Neural cell (in vitro differentiated cells): Measurements from ENCODE around the gene FLT1. TPM values are rescaled to one million over a fixed set of nuclear protein-coding genes. Genes with fewer than 3 reads are reported as not detected.

ENCODE experiments used
- H2AFZ ChIP-seq: fragments of 200-600, 300-800 bp; sonication (generic), shearing (Covaris generic); 2 replicates; pipeline ENCODE4 v1.6.0; 2014; ENCODE audit warnings: low read depth, mild to moderate bottlenecking, antibody characterized with exemption, low read length, moderate library complexity
- H3F3A ChIP-seq: fragments of 200-600 bp; shearing (Covaris generic); 2 replicates; pipeline ENCODE4 v1.6.1; 2016; ENCODE audit warnings: mild to moderate bottlenecking, moderate library complexity, mixed read lengths, antibody characterized with exemption, low read length; ENCODE audit not compliant: insufficient read depth, poor library complexity, severe bottlenecking
- H3K27ac ChIP-seq: fragments of 200-600, 300-800 bp; sonication (generic), shearing (Covaris generic); 2 replicates; pipeline ENCODE4 v1.5.1; 2014; ENCODE audit warnings: mild to moderate bottlenecking, low read length, moderate library complexity
- H3K27me3 ChIP-seq: fragments of 300-800, 200-600 bp; sonication (generic), shearing (Covaris generic); 2 replicates; pipeline ENCODE4 v1.6.0; 2014; ENCODE audit warnings: mild to moderate bottlenecking, low read depth, low read length, moderate library complexity; ENCODE audit not compliant: insufficient read depth
- H3K36me3 ChIP-seq: fragments of 300-800, 200-600 bp; sonication (generic), shearing (Covaris generic); 2 replicates; pipeline ENCODE4 v1.5.1; 2014; ENCODE audit warnings: mild to moderate bottlenecking, antibody characterized with exemption, low read length, moderate library complexity; ENCODE audit not compliant: insufficient read depth
- H3K4me2 ChIP-seq: fragments of 300-800, 200-600 bp; sonication (generic), shearing (Covaris generic); 2 replicates; pipeline ENCODE4 v1.6.0; 2014; ENCODE audit warnings: mild to moderate bottlenecking, low read length
- H3K4me3 ChIP-seq: fragments of 300-800, 200-600 bp; sonication (generic), shearing (Covaris generic); 2 replicates; pipeline ENCODE4 v1.5.1; 2014; ENCODE audit warnings: mild to moderate bottlenecking, low read length, moderate library complexity
- H3K79me2 ChIP-seq: fragments of 200-600 bp; shearing (Covaris generic); replicated peaks from 2 replicates; pipeline ENCODE4 v1.6.0; 2014; ENCODE audit warnings: mild to moderate bottlenecking, low read length, moderate library complexity; ENCODE audit not compliant: insufficient read depth
- H3K9ac ChIP-seq: fragments of 300-800, 200-600 bp; sonication (generic), shearing (Covaris generic); 2 replicates; pipeline ENCODE4 v1.6.1; 2016; ENCODE audit warnings: mild to moderate bottlenecking, low read length, mixed read lengths
- H3K9me2 ChIP-seq: fragments of 200-600 bp; shearing (Covaris generic); 2 replicates; pipeline ENCODE4 v1.6.1; 2016; ENCODE audit warnings: mild to moderate bottlenecking, low read length, mixed read lengths; ENCODE audit not compliant: insufficient read depth
- H3K9me3 ChIP-seq: fragments of 200-600, 300-800 bp; sonication (generic), shearing (Covaris generic); 2 replicates; pipeline ENCODE4 v1.6.1; 2016; ENCODE audit warnings: mild to moderate bottlenecking, mixed run types, low read length, moderate library complexity, mixed read lengths
- H4K20me1 ChIP-seq: fragments of 200-600 bp; shearing (Covaris generic); 2 replicates; pipeline ENCODE4 v1.6.1; 2016; ENCODE audit warnings: mild to moderate bottlenecking, mixed run types; ENCODE audit not compliant: insufficient read depth
- CTCF ChIP-seq: fragments of 450-650 bp; IDR thresholded peaks from 2 replicates; pipeline ENCODE4 v1.5.1; 2014; ENCODE audit warnings: antibody characterized with exemption, mild to moderate bottlenecking, moderate library complexity; ENCODE audit not compliant: poor library complexity, severe bottlenecking
- EP300 ChIP-seq: fragments of 450-650 bp; conservative IDR thresholded peaks from 2 replicates; pipeline ENCODE4 v1.6.1; 2014; ENCODE audit warnings: antibody characterized with exemption, mild to moderate bottlenecking, moderate library complexity; ENCODE audit not compliant: poor library complexity, severe bottlenecking
- EZH2 ChIP-seq: fragments of 200-600, 300-800 bp; shearing (Covaris generic), sonication (generic); IDR thresholded peaks from 2 replicates; pipeline ENCODE4 v1.6.1; 2014; ENCODE audit warnings: antibody characterized with exemption, low read length, borderline replicate concordance, mild to moderate bottlenecking; ENCODE audit not compliant: insufficient read depth, poor library complexity, severe bottlenecking
- MXI1 ChIP-seq: fragments of 450-650 bp; conservative IDR thresholded peaks from 2 replicates; pipeline ENCODE4 v1.6.1; 2014; ENCODE audit warnings: antibody characterized with exemption, mild to moderate bottlenecking; ENCODE audit not compliant: poor library complexity, severe bottlenecking
- POLR2AphosphoS5 ChIP-seq: IDR thresholded peaks from 2 replicates; pipeline ENCODE4 v1.6.1; 2012
- RAD21 ChIP-seq: fragments of 450-650 bp; conservative IDR thresholded peaks from 2 replicates; pipeline ENCODE4 v1.6.1; 2014; ENCODE audit warnings: antibody characterized with exemption, mild to moderate bottlenecking, moderate library complexity
- REST ChIP-seq: IDR thresholded peaks from 2 replicates; pipeline ENCODE4 v1.6.1; 2012; ENCODE audit warnings: borderline replicate concordance
- SMC3 ChIP-seq: fragments of 450-650 bp; conservative IDR thresholded peaks from 2 replicates; pipeline ENCODE4 v1.6.1; 2014; ENCODE audit warnings: antibody characterized with exemption, mild to moderate bottlenecking, moderate library complexity; ENCODE audit not compliant: poor library complexity
- TAF1 ChIP-seq: IDR thresholded peaks from 2 replicates; pipeline ENCODE4 v1.6.1; 2012; ENCODE audit warnings: low read depth
- polyA plus RNA-seq: library from polyadenylated mRNA; depleted of rRNA; stranded (reverse); fragments of >200 nt; gene quantifications from 2 replicates; pipeline ENCODE4 v1.2.3, GENCODE V29; 2014

Gene FLT1
- polyA plus RNA-seq, 1 donor from 2014 or later: not detected

- Histone ChIP-seq H3F3A (no peaks in the 10 kb centered on the region), H3K36me3 (no peaks in the 10 kb centered on the region), H3K9me2 (no peaks in the 10 kb centered on the region), H4K20me1 (no peaks in the 10 kb centered on the region), H3K9me3 (no peaks in the 10 kb centered on the region), H2AFZ (no peak overlapping the region), H3K79me2 (no peaks in the 10 kb centered on the region), H3K27ac (no peak overlapping the region), H3K4me2 (no peak overlapping the region), H3K4me3 (no peak overlapping the region), H3K27me3 (no peaks in the 10 kb centered on the region), H3K9ac (no peak overlapping the region)
- TF ChIP-seq MXI1 (no peak), EP300 (no peak), EZH2 (no peak), CTCF (no peak), POLR2AphosphoS5 (no peak), RAD21 (no peak), SMC3 (no peak), REST (no peak), TAF1 (no peak)
Observed at GRCh38 chr13:28438598-28439334, 56.2 kb downstream of the FLT1 start.

- H3K79me2 ChIP-seq: no peaks in the 10 kb centered on the region
- H3F3A ChIP-seq: no peaks in the 10 kb centered on the region
- no peaks in the 10 kb centered on the region for H3K27me3 ChIP-seq
- H3K9me2 ChIP-seq: no peaks in the 10 kb centered on the region
- H3K4me2 ChIP-seq: no peak overlapping the region
- no peaks in the 10 kb centered on the region for H4K20me1 ChIP-seq
- H3K4me3 ChIP-seq: no peak overlapping the region
- H3K9ac ChIP-seq: no peak overlapping the region
- no peaks in the 10 kb centered on the region for H3K9me3 ChIP-seq
- H2AFZ ChIP-seq: no peak overlapping the region
- no peaks in the 10 kb centered on the region for H3K36me3 ChIP-seq
- no peak overlapping the region for H3K27ac ChIP-seq
- TF ChIP-seq SMC3: no peak
- TF ChIP-seq MXI1: no peak
- no peak for TF ChIP-seq EZH2
- TF ChIP-seq RAD21: no peak
- TF ChIP-seq TAF1: no peak
- TF ChIP-seq POLR2AphosphoS5: no peak
- TF ChIP-seq CTCF: no peak
- TF ChIP-seq EP300: no peak
- no peak for TF ChIP-seq REST
Observed at GRCh38 chr13:28438067-28438466, 56.9 kb downstream of the FLT1 start.
